Upper lobe of right lung (tissue), 1 donor: ENCODE data around the gene MCTP1. TPM values are rescaled to one million over a fixed set of nuclear protein-coding genes. Genes with fewer than 3 reads are reported as not detected.

Experiments used
- ATAC-seq: fragments of 200-7000 bp; cut with Tn5 transposase; one replicate; pipeline ENCODE4 v1.9.1; 2020; ENCODE audit warnings: mild to moderate bottlenecking, moderate library complexity
- DNase-seq: peaks from one replicate; pipeline ENCODE4 v3.0.0-alpha.2; 2020
- H3K27ac ChIP-seq: fragments of 200-600 bp; one replicate; pipeline ENCODE4 v1.8.0; 2022
- H3K27me3 ChIP-seq: fragments of 200-600 bp; one replicate; pipeline ENCODE4 v1.8.0; 2022; ENCODE audit warnings: mild to moderate bottlenecking
- H3K36me3 ChIP-seq: fragments of 200-600 bp; one replicate; pipeline ENCODE4 v1.8.0; 2022
- H3K4me1 ChIP-seq: fragments of 200-600 bp; one replicate; pipeline ENCODE4 v1.8.0; 2022
- H3K4me3 ChIP-seq: fragments of 200-600 bp; one replicate; pipeline ENCODE4 v1.8.0; 2022; ENCODE audit warnings: mild to moderate bottlenecking
- H3K9me3 ChIP-seq: fragments of 200-600 bp; one replicate; pipeline ENCODE4 v1.8.0; 2022
- intact Hi-C: fragments of 100-400 bp; cut with DNase I; formaldehyde crosslinking; loops from one replicate; pipeline ENCODE4 v1.11.0; 2022
- total RNA-seq: library from RNA; stranded (reverse); fragmentation: NEBNext Ultra II Directional; extraction: Animal tissue kit (Norgen Biotek cat#: 25700); gene quantifications from one replicate; pipeline ENCODE4 v1.2.1, GENCODE V29; 2021
- TF ChIP-seq, protein P1 (sequence below): fragments of 200-600 bp; IDR thresholded peaks from one replicate; pipeline ENCODE4 v1.8.0; 2022; ENCODE audit warnings: antibody characterized with exemption
- donor health status: DM: no; HTN: yes; CAD: no; lungs with severe emphysema.

Gene MCTP1
- total RNA-seq, 1 donor from 2014 or later: 40.7 TPM

DNA sequence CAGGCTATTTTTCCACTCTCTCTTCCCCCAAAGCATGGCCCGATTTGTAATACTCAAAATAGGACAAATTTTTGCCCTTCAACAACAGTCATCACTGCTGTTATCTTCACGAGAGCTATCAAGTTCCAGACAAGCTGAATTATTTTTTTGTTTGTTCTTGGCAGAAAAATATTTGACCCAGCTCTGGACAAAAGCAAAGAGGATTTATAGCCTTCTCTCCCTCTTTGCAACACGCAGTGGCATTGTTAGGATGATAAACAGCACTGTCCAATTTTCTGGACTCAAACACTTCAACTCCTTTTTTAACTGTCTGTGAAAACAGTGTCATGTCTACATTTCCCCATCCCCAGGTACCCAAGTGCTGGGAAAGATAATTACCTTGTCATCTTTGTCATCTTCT lies 506.2 kb downstream of the MCTP1 start:
- Histone ChIP-seq H3K4me3 (no peak overlapping the region), H3K27me3 (no peaks in the 10 kb centered on the region), H3K36me3 (no peaks in the 10 kb centered on the region), H3K4me1 (no peaks in the 10 kb centered on the region), H3K27ac (no peak overlapping the region), H3K9me3 (no peaks in the 10 kb centered on the region)
- intact Hi-C loops: no loop called here
- no peak for DNase-seq
- TF ChIP-seq, protein P1, sequence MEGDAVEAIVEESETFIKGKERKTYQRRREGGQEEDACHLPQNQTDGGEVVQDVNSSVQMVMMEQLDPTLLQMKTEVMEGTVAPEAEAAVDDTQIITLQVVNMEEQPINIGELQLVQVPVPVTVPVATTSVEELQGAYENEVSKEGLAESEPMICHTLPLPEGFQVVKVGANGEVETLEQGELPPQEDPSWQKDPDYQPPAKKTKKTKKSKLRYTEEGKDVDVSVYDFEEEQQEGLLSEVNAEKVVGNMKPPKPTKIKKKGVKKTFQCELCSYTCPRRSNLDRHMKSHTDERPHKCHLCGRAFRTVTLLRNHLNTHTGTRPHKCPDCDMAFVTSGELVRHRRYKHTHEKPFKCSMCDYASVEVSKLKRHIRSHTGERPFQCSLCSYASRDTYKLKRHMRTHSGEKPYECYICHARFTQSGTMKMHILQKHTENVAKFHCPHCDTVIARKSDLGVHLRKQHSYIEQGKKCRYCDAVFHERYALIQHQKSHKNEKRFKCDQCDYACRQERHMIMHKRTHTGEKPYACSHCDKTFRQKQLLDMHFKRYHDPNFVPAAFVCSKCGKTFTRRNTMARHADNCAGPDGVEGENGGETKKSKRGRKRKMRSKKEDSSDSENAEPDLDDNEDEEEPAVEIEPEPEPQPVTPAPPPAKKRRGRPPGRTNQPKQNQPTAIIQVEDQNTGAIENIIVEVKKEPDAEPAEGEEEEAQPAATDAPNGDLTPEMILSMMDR: no peak
- ATAC-seq: no peak

DNA sequence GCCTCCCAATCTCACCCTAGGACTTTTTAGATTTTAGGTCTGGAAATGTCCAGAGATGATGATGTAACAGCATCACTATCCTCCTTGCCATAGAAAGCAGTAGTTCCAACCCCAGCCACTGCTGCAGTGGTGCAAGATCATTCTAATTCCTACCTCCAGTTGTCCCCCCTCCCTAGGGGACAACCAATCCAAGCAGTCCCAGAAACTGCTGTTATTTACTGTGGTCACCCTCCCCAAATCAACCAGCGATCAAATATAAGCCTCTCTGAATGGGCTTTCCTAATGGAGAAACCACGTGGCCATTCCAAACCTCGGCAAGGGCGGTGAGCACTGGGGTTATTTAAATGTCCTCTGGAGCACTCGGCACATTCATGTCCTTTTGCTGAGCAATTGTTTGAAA lies 506.6 kb downstream of the MCTP1 start:
- H3K4me1 ChIP-seq: no peaks in the 10 kb centered on the region
- TF ChIP-seq, protein P1: no peak
- no peaks in the 10 kb centered on the region for H3K9me3 ChIP-seq
- no peak overlapping the region for H3K4me3 ChIP-seq
- ATAC-seq (no peak), DNase-seq (no peak)
- intact Hi-C loops: no loop called here
- H3K27me3 ChIP-seq: no peaks in the 10 kb centered on the region
- H3K36me3 ChIP-seq: no peaks in the 10 kb centered on the region
- H3K27ac ChIP-seq: no peak overlapping the region

DNA sequence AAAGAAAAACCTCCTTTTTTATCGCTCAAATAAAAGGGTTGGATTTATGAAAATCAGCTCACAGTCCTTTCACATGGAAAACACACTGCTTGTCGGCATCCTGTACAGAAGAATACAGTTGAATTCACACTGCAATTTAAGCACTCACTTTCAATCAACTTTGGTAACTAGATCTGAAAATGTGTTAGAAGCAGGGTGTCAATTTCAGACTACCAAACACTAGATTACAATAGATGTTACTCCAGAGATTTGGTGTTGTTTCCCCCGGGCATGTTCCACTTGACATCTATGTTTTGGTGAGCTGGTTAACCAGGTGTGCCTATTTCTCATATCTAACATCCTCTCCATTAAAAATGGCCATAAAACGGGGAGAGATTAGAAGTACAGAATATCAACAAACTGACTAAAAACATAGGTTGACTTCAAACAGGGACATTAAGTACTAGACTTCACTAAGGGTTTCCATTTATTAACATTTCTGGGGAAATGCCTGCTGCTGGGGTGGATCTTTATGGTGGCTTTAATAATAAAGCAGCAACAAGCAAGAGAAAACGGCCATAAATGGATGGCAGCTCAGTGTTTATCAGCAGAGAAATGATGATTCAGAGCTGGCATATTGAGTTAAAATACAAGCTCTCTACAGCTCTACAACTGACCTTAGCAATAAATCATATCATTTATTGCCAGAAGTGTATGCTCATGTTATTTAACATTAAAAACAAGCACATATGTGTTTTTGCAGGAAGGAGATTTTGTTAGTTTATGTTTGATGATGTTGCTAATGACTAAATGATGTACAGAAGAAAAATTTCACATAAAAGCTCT lies 507.6 kb downstream of the MCTP1 start:
- Histone ChIP-seq H3K4me3 (no peak overlapping the region), H3K4me1 (no peaks in the 10 kb centered on the region), H3K27me3 (no peaks in the 10 kb centered on the region), H3K9me3 (no peaks in the 10 kb centered on the region), H3K27ac (no peak overlapping the region), H3K36me3 (no peaks in the 10 kb centered on the region)
- no peak for ATAC-seq
- TF ChIP-seq, protein P1: no peak
- DNase-seq: no peak
- intact Hi-C loops: no loop called here

DNA sequence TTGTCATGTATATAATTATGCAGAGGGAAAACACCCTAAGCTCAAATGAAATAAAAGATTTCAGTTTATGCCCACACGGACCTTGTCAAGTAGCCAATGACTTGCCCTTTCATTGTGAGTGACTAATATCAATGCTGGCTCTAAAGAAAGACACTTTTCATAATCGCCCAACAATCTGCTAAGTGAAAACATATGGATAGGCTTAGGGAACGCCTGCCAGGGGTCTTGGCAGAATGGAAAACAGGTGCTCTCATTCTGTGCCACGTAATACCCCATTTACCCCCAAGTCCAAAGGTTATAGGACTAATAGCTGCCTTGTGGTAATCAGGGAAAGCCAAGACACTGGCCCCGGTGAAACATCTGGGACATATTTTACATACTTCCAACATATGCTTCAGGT lies 508.7 kb downstream of the MCTP1 start:
- H3K27me3 ChIP-seq: no peaks in the 10 kb centered on the region
- DNase-seq (no peak), ATAC-seq (no peak)
- H3K4me1 ChIP-seq: no peaks in the 10 kb centered on the region
- intact Hi-C loops: no loop called here
- no peaks in the 10 kb centered on the region for H3K9me3 ChIP-seq
- TF ChIP-seq, protein P1: no peak
- H3K27ac ChIP-seq: no peak overlapping the region
- no peaks in the 10 kb centered on the region for H3K36me3 ChIP-seq
- no peak overlapping the region for H3K4me3 ChIP-seq

DNA sequence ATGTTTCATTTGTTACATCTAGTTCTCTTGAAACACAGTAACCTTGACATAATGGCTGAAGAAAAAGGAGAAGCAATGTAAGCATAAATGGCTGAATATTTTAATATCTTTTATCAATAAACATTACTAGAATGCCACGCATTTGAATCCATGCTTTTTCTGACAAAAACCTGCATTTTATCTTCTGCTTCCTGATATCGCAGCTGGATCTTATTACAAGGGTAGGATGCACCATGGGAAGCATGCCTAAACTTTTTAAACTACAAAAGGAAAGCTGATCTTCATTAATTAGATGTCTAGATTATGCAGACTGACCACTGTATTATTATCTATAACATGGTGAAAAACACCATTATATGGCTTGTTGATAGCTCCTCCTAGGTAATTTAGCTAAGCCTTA lies 509.8 kb downstream of the MCTP1 start:
- Histone ChIP-seq H3K4me3 (no peak overlapping the region), H3K36me3 (no peaks in the 10 kb centered on the region), H3K4me1 (no peaks in the 10 kb centered on the region), H3K27me3 (no peaks in the 10 kb centered on the region), H3K27ac (no peak overlapping the region), H3K9me3 (no peaks in the 10 kb centered on the region)
- ATAC-seq (no peak), DNase-seq (no peak)
- TF ChIP-seq, protein P1: no peak
- intact Hi-C loops: no loop called here
